IMR-90 (cell line): ENCODE measurements around the gene ABCA8. TPM values are rescaled to one million over a fixed set of nuclear protein-coding genes. Genes with fewer than 3 reads are reported as not detected.

Source experiments
- ATAC-seq: fragments of 200-7000 bp; cut with Tn5 transposase; 2 replicates; pipeline ENCODE4 v1.9.1; 2020; ENCODE audit warnings: low read depth, mild to moderate bottlenecking, moderate library complexity
- BruUV-seq: library from RNA; stranded (reverse); fragments of 400-500 nt; replicated peaks from 2 replicates; lab custom pipeline; 2021; lab: Mats Ljungman, UMichigan
- CTCF ChIA-PET: fragments of 300-600 bp; formaldehyde crosslinking; extraction: SDS; loops from one replicate; lab custom pipeline; 2021; ENCODE audit warnings: antibody characterized with exemption; lab: Yijun Ruan, JAX
- POLR2A ChIA-PET: fragments of 300-600 bp; sonication (Branson Sonifier 250); formaldehyde crosslinking; loops from one replicate; lab custom pipeline; 2022; ENCODE audit warnings: antibody characterized with exemption; ENCODE audit not compliant: unreplicated experiment; lab: Charles Lee
- DNase-seq: peaks from one replicate; pipeline ENCODE4 v3.0.0; 2013
- H2AFZ ChIP-seq: replicated peaks from 2 replicates; pipeline ENCODE3; 2013; ENCODE audit warnings: low read length, mild to moderate bottlenecking; ENCODE audit not compliant: poor library complexity
- H2AK5ac ChIP-seq: 2 replicates; pipeline ENCODE4 v1.6.1; 2013; ENCODE audit warnings: low read depth, low read length, inconsistent platforms
- H2AK9ac ChIP-seq: replicated peaks from 2 replicates; pipeline ENCODE3; 2013; ENCODE audit warnings: mild to moderate bottlenecking, low read depth, low read length, moderate library complexity; ENCODE audit not compliant: poor library complexity
- H2BK120ac ChIP-seq: 2 replicates; pipeline ENCODE4 v1.6.1; 2013; ENCODE audit warnings: low read depth, low read length, inconsistent platforms
- H2BK15ac ChIP-seq: 3 replicates; pipeline ENCODE4 v1.6.1; 2013; ENCODE audit warnings: low read depth, low read length, inconsistent platforms
- H2BK20ac ChIP-seq: 2 replicates; pipeline ENCODE4 v1.6.1; 2013; ENCODE audit warnings: low read depth, mild to moderate bottlenecking, inconsistent platforms, low read length, moderate library complexity
- H2BK5ac ChIP-seq: 2 replicates; pipeline ENCODE4 v1.6.1; 2013; ENCODE audit warnings: mild to moderate bottlenecking, low read depth, low read length, inconsistent platforms; ENCODE audit not compliant: poor library complexity, severe bottlenecking
- H3K14ac ChIP-seq: replicated peaks from 2 replicates; pipeline ENCODE4 v1.6.1; 2013; ENCODE audit warnings: low read depth, low read length, inconsistent platforms
- H3K18ac ChIP-seq: 2 replicates; pipeline ENCODE4 v1.6.1; 2013; ENCODE audit warnings: low read depth, low read length, control low read depth
- H3K23ac ChIP-seq: 2 replicates; pipeline ENCODE4 v1.6.1; 2013; ENCODE audit warnings: low read depth, low read length, inconsistent platforms
- H3K27ac ChIP-seq: 2 replicates; pipeline ENCODE4 v1.5.1; 2013; ENCODE audit warnings: mild to moderate bottlenecking, control low read depth, low read length; ENCODE audit not compliant: insufficient read depth
- H3K27me3 ChIP-seq: 2 replicates; pipeline ENCODE4 v1.6.1; 2013; ENCODE audit warnings: low read length; ENCODE audit not compliant: control insufficient read depth, insufficient read depth
- H3K36me3 ChIP-seq: 2 replicates; pipeline ENCODE4 v1.6.1; 2013; ENCODE audit warnings: low read length, mixed read lengths; ENCODE audit not compliant: control insufficient read depth, insufficient read depth
- H3K4ac ChIP-seq: 2 replicates; pipeline ENCODE4 v1.6.1; 2013; ENCODE audit warnings: low read depth, low read length, inconsistent platforms
- H3K4me1 ChIP-seq: 2 replicates; pipeline ENCODE4 v1.6.1; 2013; ENCODE audit warnings: low read length, mixed read lengths; ENCODE audit not compliant: control insufficient read depth, insufficient read depth
- H3K4me2 ChIP-seq: 2 replicates; pipeline ENCODE4 v1.6.1; 2013; ENCODE audit warnings: low read depth, mild to moderate bottlenecking, control low read depth, low read length, moderate library complexity
- H3K4me3 ChIP-seq: 2 replicates; pipeline ENCODE4 v1.5.1; 2013; ENCODE audit warnings: low read depth, mild to moderate bottlenecking, control low read depth, low read length, moderate library complexity; ENCODE audit not compliant: insufficient read depth
- H3K56ac ChIP-seq: 2 replicates; pipeline ENCODE4 v1.6.1; 2013; ENCODE audit warnings: low read length, inconsistent platforms; ENCODE audit not compliant: insufficient read depth; ENCODE audit errors: extremely low read depth
- H3K79me1 ChIP-seq, 2 experiments: 2 replicates each; pipeline ENCODE4 v1.6.1; 2013; ENCODE audit warnings: low read length in 2 of 2, inconsistent platforms in 1 of 2, low read depth in 1 of 2
- H3K9ac ChIP-seq: 2 replicates; pipeline ENCODE4 v1.6.1; 2013; ENCODE audit warnings: low read depth, low read length, control low read depth
- H3K9me1 ChIP-seq: 2 replicates; pipeline ENCODE4 v1.6.1; 2013; ENCODE audit warnings: low read length, inconsistent platforms; ENCODE audit not compliant: insufficient read depth
- H3K9me3 ChIP-seq: 2 replicates; pipeline ENCODE4 v1.6.1; 2013; ENCODE audit warnings: low read length; ENCODE audit not compliant: control insufficient read depth, insufficient read depth
- H4K20me1 ChIP-seq: 2 replicates; pipeline ENCODE4 v1.6.1; 2013; ENCODE audit warnings: low read length, inconsistent platforms; ENCODE audit not compliant: insufficient read depth
- H4K5ac ChIP-seq: 2 replicates; pipeline ENCODE4 v1.6.1; 2013; ENCODE audit warnings: mild to moderate bottlenecking, low read depth, low read length, control low read depth
- H4K8ac ChIP-seq, 2 experiments: 2 replicates each; pipeline ENCODE4 v1.6.1; 2013; ENCODE audit warnings: low read depth in 2 of 2, low read length in 2 of 2, control low read depth in 1 of 2, inconsistent platforms in 1 of 2
- H4K91ac ChIP-seq: 2 replicates; pipeline ENCODE4 v1.6.1; 2013; ENCODE audit warnings: low read depth, low read length, inconsistent platforms; ENCODE audit not compliant: insufficient read depth
- POLR2A ChIP-seq: IDR thresholded peaks from 2 replicates; pipeline ENCODE4 v1.6.1; 2012; ENCODE audit warnings: mild to moderate bottlenecking, low read depth, low read length
- USF2 ChIP-seq: fragments of 150-350 bp; IDR thresholded peaks from 2 replicates; pipeline ENCODE4 v1.6.1; 2017; ENCODE audit warnings: mild to moderate bottlenecking, antibody characterized with exemption, low read length, low read depth
- WGBS, 2 experiments: methylation state at CpG; one replicate each; pipeline versions ENCODE4 v1.1.5 to v1.1.7; 2013; ENCODE audit warnings: missing lambda C conversion rate in 2 of 2; ENCODE audit not compliant: insufficient read length in 1 of 2; ENCODE audit errors: extremely low coverage in 2 of 2; 5-methylcytosine and 5-hydroxymethylcytosine counted together
- dilution Hi-C: fragments of 300-500 bp; cut with HindIII; formaldehyde crosslinking; loops from one replicate; pipeline ENCODE4 v1.14.3; 2018; ENCODE audit warnings: low sequenced_read_pairs; ENCODE audit not compliant: unreplicated experiment
- in situ Hi-C: fragments of 300-500 bp; cut with MboI; formaldehyde crosslinking; loops from 3 replicates; pipeline ENCODE4 v1.14.3; 2019; ENCODE audit warnings: low sequenced_read_pairs, inconsistent platforms, mixed read lengths
- intact Hi-C: fragments of 100-400 bp; cut with micrococcal nuclease; formaldehyde crosslinking; loops from 2 replicates; pipeline ENCODE4 v1.10.0; 2022
- polyA plus RNA-seq, 3 experiments: library from polyadenylated mRNA; depleted of rRNA; stranded (reverse); fragments of >200 nt; gene quantifications; 2 replicates each; pipeline ENCODE4 v1.2.3, GENCODE V29; 2012; ENCODE audit warnings: low replicate concordance in 1 of 3
- total RNA-seq: library from RNA; depleted of rRNA; stranded (reverse); fragments of >200 nt; gene quantifications from 2 replicates; pipeline ENCODE4 v1.2.3, GENCODE V29; 2012

Gene ABCA8
- total and polyA plus RNA-seq, 2 of the 4 experiments (the other 2 are of a cell fraction): 1.8 TPM

GRCh38 chr17:68851890-68852289, 103.3 kb downstream of the ABCA8 start:
- in situ Hi-C loops: no loop called here
- no peak overlapping the region for H3K14ac ChIP-seq
- dilution Hi-C loops: no loop called here
- H2BK5ac ChIP-seq: no peak overlapping the region
- H3K4me1 ChIP-seq: no peaks in the 10 kb centered on the region
- TF ChIP-seq POLR2A (no peak), USF2 (no peak)
- no peak overlapping the region for H3K4ac ChIP-seq
- no peak overlapping the region for H4K5ac ChIP-seq
- H3K9me3 ChIP-seq: no peaks in the 10 kb centered on the region
- no peak overlapping the region for H3K18ac ChIP-seq
- H3K4me2 ChIP-seq: no peak overlapping the region
- H2AK9ac ChIP-seq: no peak overlapping the region
- ATAC-seq: no peak
- H3K9ac ChIP-seq: no peak overlapping the region
- BruUV-seq: no TSS peak
- H2AK5ac ChIP-seq: no peak overlapping the region
- CTCF ChIA-PET: no interaction called here
- no peak overlapping the region for H3K23ac ChIP-seq
- H3K56ac ChIP-seq: no peak overlapping the region
- H4K20me1 ChIP-seq: no peaks in the 10 kb centered on the region
- intact Hi-C loops: no loop called here
- no peak overlapping the region for H2BK15ac ChIP-seq
- no peak overlapping the region for H3K4me3 ChIP-seq
- no peak overlapping the region for H4K91ac ChIP-seq
- no peak overlapping the region for H3K27ac ChIP-seq
- no peak overlapping the region for H2BK120ac ChIP-seq
- no peaks in the 10 kb centered on the region for H3K9me1 ChIP-seq
- H2BK20ac ChIP-seq: no peak overlapping the region
- no CpG with 5 or more reads among the region's 1 CpG for WGBS, 2 experiments
- no peak overlapping the region for H4K8ac ChIP-seq
- H3K79me1 ChIP-seq: no peaks in the 10 kb centered on the region
- no peaks in the 10 kb centered on the region for H3K27me3 ChIP-seq
- no peak overlapping the region for H2AFZ ChIP-seq
- H3K36me3 ChIP-seq: no peaks in the 10 kb centered on the region
- POLR2A ChIA-PET: no interaction called here
- DNase-seq: no peak
